Measurements from ENCODE around the gene ARHGAP40. TPM values are rescaled to one million over a fixed set of nuclear protein-coding genes. Genes with fewer than 3 reads are reported as not detected.

The ARHGAP40 gene
- total and polyA plus RNA-seq, 9 of the 15 experiments (the other 6 are each of a cell fraction or from before 2014, with no cell fraction given), result not detected

DNA sequence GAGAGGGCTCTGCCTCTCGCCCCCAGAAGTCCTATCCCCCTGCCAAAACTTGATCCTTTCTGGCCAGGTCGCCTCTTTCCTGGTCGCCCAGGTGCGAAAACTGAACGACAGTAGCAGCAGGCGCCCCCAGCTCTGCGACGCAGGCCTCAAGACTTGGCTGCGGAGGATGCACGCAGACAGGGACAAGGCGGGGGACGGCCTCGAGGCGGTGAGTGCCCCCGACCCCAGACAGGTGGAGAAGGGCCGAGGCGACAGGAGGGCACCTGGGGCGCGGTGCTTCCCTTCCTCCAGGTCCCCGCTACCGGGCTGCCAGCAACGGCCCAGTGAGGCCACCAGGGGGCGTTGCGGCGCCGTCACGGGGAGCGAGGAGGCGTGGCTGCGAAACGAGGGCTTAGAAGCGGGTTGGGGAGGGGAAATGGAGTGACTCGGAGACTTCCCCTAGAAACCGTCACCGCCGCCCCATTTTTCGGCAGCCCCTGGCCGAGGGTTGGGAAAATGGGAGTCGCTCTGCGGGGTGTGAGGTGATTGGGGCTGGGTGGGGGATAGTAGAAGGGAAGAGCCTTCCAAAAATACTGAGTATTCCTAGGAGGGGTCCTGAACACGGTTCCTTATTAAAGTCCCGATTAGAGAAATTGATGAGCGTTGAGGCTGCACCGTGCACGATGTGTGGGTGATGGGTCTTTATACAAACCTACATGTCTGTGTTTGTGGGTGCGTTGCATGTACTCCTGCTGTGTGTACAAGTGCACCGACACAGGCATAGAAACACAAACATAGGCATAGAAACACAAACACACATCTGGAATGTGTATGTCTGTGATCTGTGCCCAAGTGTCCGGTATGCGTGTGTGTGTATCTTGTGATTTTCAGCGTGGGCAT lies 44.6 kb downstream of the ARHGAP40 start (continued):
- TF ChIP-seq, protein P1, sequence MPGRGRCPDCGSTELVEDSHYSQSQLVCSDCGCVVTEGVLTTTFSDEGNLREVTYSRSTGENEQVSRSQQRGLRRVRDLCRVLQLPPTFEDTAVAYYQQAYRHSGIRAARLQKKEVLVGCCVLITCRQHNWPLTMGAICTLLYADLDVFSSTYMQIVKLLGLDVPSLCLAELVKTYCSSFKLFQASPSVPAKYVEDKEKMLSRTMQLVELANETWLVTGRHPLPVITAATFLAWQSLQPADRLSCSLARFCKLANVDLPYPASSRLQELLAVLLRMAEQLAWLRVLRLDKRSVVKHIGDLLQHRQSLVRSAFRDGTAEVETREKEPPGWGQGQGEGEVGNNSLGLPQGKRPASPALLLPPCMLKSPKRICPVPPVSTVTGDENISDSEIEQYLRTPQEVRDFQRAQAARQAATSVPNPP (IDR thresholded peaks at IDR 0.05; ENCODE audit: borderline replicate concordance, insufficient read depth, insufficient read length), result no peak
- TF ChIP-seq ZFPM2 (CRISPR knock-in tag; IDR thresholded peaks at IDR 0.05) (no peak), NFIX (CRISPR knock-in tag; IDR thresholded peaks at IDR 0.05; ENCODE audit: low read depth) (no peak), BRD4 (IDR thresholded peaks at IDR 0.05) (no peak), ZBTB11 (CRISPR knock-in tag; IDR thresholded peaks at IDR 0.05) (no peak), BRD9 (IDR thresholded peaks at IDR 0.05; ENCODE audit: low read depth, partially characterized antibody) (no peak), SPI1 (IDR thresholded peaks at IDR 0.05; ENCODE audit: borderline replicate concordance, low read depth, low read length) (peak; percentile 43; the same call in 1 of the 2 replicates), PATZ1 (CRISPR knock-in tag; IDR thresholded peaks at IDR 0.05; ENCODE audit: borderline replicate concordance) (no peak), KLF6 (CRISPR knock-in tag; IDR thresholded peaks at IDR 0.05; ENCODE audit: borderline replicate concordance) (no peak), SIX5 (IDR thresholded peaks at IDR 0.05; ENCODE audit: borderline replicate concordance in 1 of 2, insufficient read depth in 1 of 2, low read depth in 1 of 2, low read length in 2 of 2) (no peak), ZNF140 (CRISPR knock-in tag; IDR thresholded peaks at IDR 0.05) (no peak), ZFP1 (CRISPR knock-in tag; IDR thresholded peaks at IDR 0.05) (no peak), SNAPC5 (CRISPR knock-in tag; IDR thresholded peaks at IDR 0.05) (no peak), TEAD2 (tag; IDR thresholded peaks at IDR 0.05) (no peak), SMARCB1 (IDR thresholded peaks at IDR 0.05; ENCODE audit: insufficient read length, low read depth) (no peak), ZNF589 (CRISPR knock-in tag; IDR thresholded peaks at IDR 0.05; ENCODE audit: low read depth) (no peak), SMAD4 (CRISPR knock-in tag; conservative IDR thresholded peaks at IDR 0.05) (no peak), FOXJ2 (tag; IDR thresholded peaks at IDR 0.05) (no peak)
- TF ChIP-seq, protein P2, sequence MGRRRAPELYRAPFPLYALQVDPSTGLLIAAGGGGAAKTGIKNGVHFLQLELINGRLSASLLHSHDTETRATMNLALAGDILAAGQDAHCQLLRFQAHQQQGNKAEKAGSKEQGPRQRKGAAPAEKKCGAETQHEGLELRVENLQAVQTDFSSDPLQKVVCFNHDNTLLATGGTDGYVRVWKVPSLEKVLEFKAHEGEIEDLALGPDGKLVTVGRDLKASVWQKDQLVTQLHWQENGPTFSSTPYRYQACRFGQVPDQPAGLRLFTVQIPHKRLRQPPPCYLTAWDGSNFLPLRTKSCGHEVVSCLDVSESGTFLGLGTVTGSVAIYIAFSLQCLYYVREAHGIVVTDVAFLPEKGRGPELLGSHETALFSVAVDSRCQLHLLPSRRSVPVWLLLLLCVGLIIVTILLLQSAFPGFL (CRISPR knock-in tag; IDR thresholded peaks at IDR 0.05), result peak; percentile 77; the same call in 1 of the 2 replicates

Measured in K562 (cell line).